ENCODE results near the gene DACH2. TPM values are rescaled to one million over a fixed set of nuclear protein-coding genes. Genes with fewer than 3 reads are reported as not detected.

DACH2 gene
- polyA plus RNA-seq, 1 donor (not counting 4 experiments of a cell fraction or from before 2014, with no cell fraction given): not detected

DNA sequence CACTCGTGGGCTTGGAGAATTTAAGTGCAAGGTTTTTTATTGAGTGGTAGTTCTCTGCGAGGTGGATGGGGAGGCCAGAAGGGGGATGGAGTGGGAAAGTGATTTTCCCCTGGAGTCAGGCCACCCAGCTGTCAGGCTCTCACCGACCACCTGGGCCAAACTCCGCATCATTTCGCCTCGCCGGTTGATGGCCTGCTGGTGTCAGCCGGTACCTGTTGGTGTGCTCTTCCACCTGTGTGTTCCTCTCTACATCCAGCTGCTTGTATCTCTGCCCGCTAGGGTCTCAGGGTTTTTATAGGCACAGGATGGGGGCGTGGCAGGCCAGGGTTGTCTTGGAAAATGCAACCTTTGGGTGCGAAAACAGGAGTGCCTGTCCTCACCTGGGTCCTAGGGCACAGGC, 200.9 kb downstream of the DACH2 start:
- no peak for DNase-seq (ENCODE audit: low read depth, low spot score)
- Histone ChIP-seq H3K9me1 (ENCODE audit: control insufficient read depth, extremely low read depth, insufficient read depth, low read length) (no peaks in the 10 kb centered on the region), H3K9ac (ENCODE audit: control insufficient read depth, extremely low read depth, insufficient read depth, low read length) (no peak overlapping the region), H3K4me1 (ENCODE audit: control insufficient read depth, extremely low read depth, insufficient read depth, low read length) (no peaks in the 10 kb centered on the region), H3K4me3 (ENCODE audit: control insufficient read depth in 2 of 3, extremely low read depth in 1 of 3, insufficient read depth in 2 of 3, low read depth in 1 of 3, low read length in 3 of 3) (no peak overlapping the region), H3K4me2 (ENCODE audit: control insufficient read depth, extremely low read depth, insufficient read depth, low read depth, low read length) (no peak overlapping the region), H3K79me2 (ENCODE audit: control insufficient read depth, insufficient read depth, low read length) (no peaks in the 10 kb centered on the region), H3K9me3 (ENCODE audit: control insufficient read depth, low read depth, low read length) (no peaks in the 10 kb centered on the region), H3K27me3 (ENCODE audit: control insufficient read depth, extremely low read depth, insufficient read depth, low read length) (no peaks in the 10 kb centered on the region), H2AFZ (ENCODE audit: control insufficient read depth, low read length) (no peak overlapping the region), H4K20me1 (ENCODE audit: control insufficient read depth, extremely low read depth, insufficient read depth, low read length) (no peaks in the 10 kb centered on the region), H3K36me3 (ENCODE audit: control insufficient read depth in 2 of 2, extremely low read depth in 1 of 2, insufficient read depth in 2 of 2, low read length in 2 of 2) (no peaks in the 10 kb centered on the region), H3K27ac (ENCODE audit: control insufficient read depth, insufficient read depth, low read length) (no peak overlapping the region)
- FAIRE-seq: no peak
- no peak for TF ChIP-seq EZH2 (IDR thresholded peaks at IDR 0.05; ENCODE audit: low read length)
- TF ChIP-seq, protein P1, sequence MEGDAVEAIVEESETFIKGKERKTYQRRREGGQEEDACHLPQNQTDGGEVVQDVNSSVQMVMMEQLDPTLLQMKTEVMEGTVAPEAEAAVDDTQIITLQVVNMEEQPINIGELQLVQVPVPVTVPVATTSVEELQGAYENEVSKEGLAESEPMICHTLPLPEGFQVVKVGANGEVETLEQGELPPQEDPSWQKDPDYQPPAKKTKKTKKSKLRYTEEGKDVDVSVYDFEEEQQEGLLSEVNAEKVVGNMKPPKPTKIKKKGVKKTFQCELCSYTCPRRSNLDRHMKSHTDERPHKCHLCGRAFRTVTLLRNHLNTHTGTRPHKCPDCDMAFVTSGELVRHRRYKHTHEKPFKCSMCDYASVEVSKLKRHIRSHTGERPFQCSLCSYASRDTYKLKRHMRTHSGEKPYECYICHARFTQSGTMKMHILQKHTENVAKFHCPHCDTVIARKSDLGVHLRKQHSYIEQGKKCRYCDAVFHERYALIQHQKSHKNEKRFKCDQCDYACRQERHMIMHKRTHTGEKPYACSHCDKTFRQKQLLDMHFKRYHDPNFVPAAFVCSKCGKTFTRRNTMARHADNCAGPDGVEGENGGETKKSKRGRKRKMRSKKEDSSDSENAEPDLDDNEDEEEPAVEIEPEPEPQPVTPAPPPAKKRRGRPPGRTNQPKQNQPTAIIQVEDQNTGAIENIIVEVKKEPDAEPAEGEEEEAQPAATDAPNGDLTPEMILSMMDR (optimal IDR thresholded peaks at IDR 0.05 in 1 of 3, IDR thresholded peaks at IDR 0.05 in 1 of 3, conservative IDR thresholded peaks at IDR 0.05 in 1 of 3; ENCODE audit: extremely low read depth in 1 of 3, insufficient read depth in 2 of 3, low read length in 3 of 3): no peak
- dilution Hi-C loops (cut with MboI; ENCODE audit: extremely low pct_ligation_motif_present, low sequenced_read_pairs): no loop called here

DNA sequence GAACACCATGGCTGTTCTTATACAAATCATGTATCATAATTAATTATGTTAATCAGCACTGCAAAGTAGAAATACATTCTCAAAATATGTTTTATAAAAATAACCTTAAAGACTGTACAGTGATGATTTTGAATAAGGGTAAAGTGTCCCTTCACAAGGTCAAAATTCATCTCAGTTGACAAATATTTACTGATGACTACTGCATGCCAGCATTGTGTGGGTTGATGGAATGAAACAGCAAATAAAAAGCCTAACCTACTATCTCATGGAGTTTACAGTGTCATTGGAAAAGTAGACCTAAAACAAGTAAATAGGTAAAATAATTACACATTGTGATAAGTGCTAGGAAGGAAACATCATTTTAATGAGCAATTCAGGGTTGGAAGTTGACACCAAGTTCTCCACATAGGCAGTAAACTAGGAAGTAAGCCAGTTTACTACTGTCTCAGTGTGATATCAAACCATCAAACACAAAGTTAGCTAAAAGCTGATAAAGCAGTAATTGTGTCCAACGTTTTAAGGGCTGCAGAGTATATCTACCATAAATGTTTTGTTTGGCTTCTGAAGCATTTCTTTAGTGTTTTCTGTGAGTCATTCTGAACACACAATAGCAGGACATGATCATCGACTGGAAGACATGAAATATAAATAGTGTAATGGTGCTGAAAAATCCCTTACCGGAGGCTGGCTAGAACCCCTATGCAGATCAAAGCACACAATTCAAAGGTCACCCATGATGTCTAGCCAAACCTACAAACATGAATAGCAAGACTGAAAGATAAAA, 221.8 kb downstream of the DACH2 start:
- dilution Hi-C loops (cut with MboI; ENCODE audit: extremely low pct_ligation_motif_present, low sequenced_read_pairs): no loop called here
- no peak overlapping the region for H3K9ac ChIP-seq (ENCODE audit: control insufficient read depth, extremely low read depth, insufficient read depth, low read length)
- TF ChIP-seq, protein P1 (optimal IDR thresholded peaks at IDR 0.05 in 1 of 3, IDR thresholded peaks at IDR 0.05 in 1 of 3, conservative IDR thresholded peaks at IDR 0.05 in 1 of 3; ENCODE audit: extremely low read depth in 1 of 3, insufficient read depth in 2 of 3, low read length in 3 of 3): no peak
- no peak for TF ChIP-seq EZH2 (IDR thresholded peaks at IDR 0.05; ENCODE audit: low read length)
- H3K27me3 ChIP-seq (ENCODE audit: control insufficient read depth, extremely low read depth, insufficient read depth, low read length): no peaks in the 10 kb centered on the region
- no peaks in the 10 kb centered on the region for H3K36me3 ChIP-seq (ENCODE audit: control insufficient read depth in 2 of 2, extremely low read depth in 1 of 2, insufficient read depth in 2 of 2, low read length in 2 of 2)
- no peaks in the 10 kb centered on the region for H3K4me1 ChIP-seq (ENCODE audit: control insufficient read depth, extremely low read depth, insufficient read depth, low read length)
- H3K9me1 ChIP-seq (ENCODE audit: control insufficient read depth, extremely low read depth, insufficient read depth, low read length): no peaks in the 10 kb centered on the region
- no peak for FAIRE-seq
- no peak overlapping the region for H3K27ac ChIP-seq (ENCODE audit: control insufficient read depth, insufficient read depth, low read length)
- H3K79me2 ChIP-seq (ENCODE audit: control insufficient read depth, insufficient read depth, low read length): no peaks in the 10 kb centered on the region
- no peaks in the 10 kb centered on the region for H3K9me3 ChIP-seq (ENCODE audit: control insufficient read depth, low read depth, low read length)
- no peaks in the 10 kb centered on the region for H4K20me1 ChIP-seq (ENCODE audit: control insufficient read depth, extremely low read depth, insufficient read depth, low read length)
- H2AFZ ChIP-seq (ENCODE audit: control insufficient read depth, low read length): no peak overlapping the region
- no peak for DNase-seq (ENCODE audit: low read depth, low spot score)
- H3K4me3 ChIP-seq (ENCODE audit: control insufficient read depth in 2 of 3, extremely low read depth in 1 of 3, insufficient read depth in 2 of 3, low read depth in 1 of 3, low read length in 3 of 3): no peak overlapping the region
- H3K4me2 ChIP-seq (ENCODE audit: control insufficient read depth, extremely low read depth, insufficient read depth, low read depth, low read length): no peak overlapping the region
